ENCODE data around the gene NUDT1. TPM values are rescaled to one million over a fixed set of nuclear protein-coding genes. Genes with fewer than 3 reads are reported as not detected.
"Not testable (repeated sequence)": the region's sequence is repeated elsewhere in the genome, so short reads cannot be mapped to it uniquely, and the experiment has no call there.

NUDT1 gene
- total RNA-seq, 4 donors from 2014 or later, result 4.3 to 15.9 (median 10.6) TPM

GRCh38 chr7:2266911-2267310, 24.9 kb downstream of the NUDT1 start:
- Histone ChIP-seq H3K4me1 (no peaks in the 10 kb centered on the region), H3K36me3 (peaks cover 0 to 54% of the 10 kb centered on the region in 2 donors), H3K4me3 (no peak overlapping the region), H3K27ac (no peak overlapping the region), H3K9me3 (no peaks in the 10 kb centered on the region), H3K27me3 (no peaks in the 10 kb centered on the region)
- no peak for TF ChIP-seq POLR2A (IDR thresholded peaks at IDR 0.05)
- TF ChIP-seq CTCF (IDR thresholded peaks at IDR 0.05), result no peak
- TF ChIP-seq POLR2AphosphoS5 (IDR thresholded peaks at IDR 0.05), result no peak
- no peak for TF ChIP-seq EP300 (IDR thresholded peaks at IDR 0.05)
- no peak for ATAC-seq
- 67% methylated on average over 6 of the region's 10 CpGs; no CpG with 5 or more reads in 1 of the 2 donors for WGBS, 2 donors (ENCODE audit: low coverage in 1 of 2)

GRCh38 chr7:2269089-2269990, 27.3 kb downstream of the NUDT1 start:
- not testable (repeated sequence) for H3K9me3 ChIP-seq, H3K27me3 ChIP-seq, ATAC-seq, H3K4me1 ChIP-seq, H3K4me3 ChIP-seq
- peaks cover 0 to 52% of the 10 kb centered on the region in 2 donors for H3K36me3 ChIP-seq
- 48 to 75% methylated on average over 6 to 14 of the region's 18 CpGs for whole genome bisulfite sequencing, 2 donors (ENCODE audit: low coverage in 1 of 2)
- H3K27ac ChIP-seq, result peak overlapping the region in 1 of 4 donors; percentile 12

GRCh38 chr7:2269991-2270460, 28.0 kb downstream of the NUDT1 start:
- peaks cover 0 to 52% of the 10 kb centered on the region in 2 donors for H3K36me3 ChIP-seq
- no peaks in the 10 kb centered on the region for H3K9me3 ChIP-seq
- ATAC-seq, result no peak
- peak overlapping the region in 1 of 4 donors; percentile 12 for H3K27ac ChIP-seq
- no peak for TF ChIP-seq POLR2AphosphoS5 (IDR thresholded peaks at IDR 0.05)
- TF ChIP-seq POLR2A (IDR thresholded peaks at IDR 0.05), result no peak
- TF ChIP-seq EP300 (IDR thresholded peaks at IDR 0.05), result no peak
- no peak for TF ChIP-seq CTCF (IDR thresholded peaks at IDR 0.05)
- H3K4me1 ChIP-seq, result no peaks in the 10 kb centered on the region
- H3K27me3 ChIP-seq, result no peaks in the 10 kb centered on the region
- WGBS, 2 donors (ENCODE audit: low coverage in 1 of 2), result 69 to 80% methylated on average over 3 of the region's 10 CpGs
- no peak overlapping the region for H3K4me3 ChIP-seq

GRCh38 chr7:2270495-2270894, 28.5 kb downstream of the NUDT1 start:
- 83% methylated on average over 2 of the region's 8 CpGs; no CpG with 5 or more reads in 1 of the 2 donors for WGBS, 2 donors (ENCODE audit: low coverage in 1 of 2)
- TF ChIP-seq EP300 (IDR thresholded peaks at IDR 0.05), result no peak
- no peak for TF ChIP-seq POLR2AphosphoS5 (IDR thresholded peaks at IDR 0.05)

GRCh38 chr7:2271273-2272026, 29.4 kb downstream of the NUDT1 start:
- Histone ChIP-seq H3K36me3 (peaks cover 0 to 58% of the 10 kb centered on the region in 2 donors), H3K4me3 (no peak overlapping the region), H3K4me1 (no peaks in the 10 kb centered on the region), H3K9me3 (no peaks in the 10 kb centered on the region), H3K27me3 (no peaks in the 10 kb centered on the region), H3K27ac (no peak overlapping the region)
- no peak for ATAC-seq
- 81 to 89% methylated on average over 5 to 10 of the region's 27 CpGs for WGBS, 2 donors (ENCODE audit: low coverage in 1 of 2)
- TF ChIP-seq POLR2A (IDR thresholded peaks at IDR 0.05), result no peak

More at GRCh38 chr7:2270495-2270894, 28.5 kb downstream of the NUDT1 start:
- ATAC-seq, result no peak
- Histone ChIP-seq H3K4me3 (no peak overlapping the region), H3K27ac (no peak overlapping the region), H3K4me1 (no peaks in the 10 kb centered on the region), H3K9me3 (no peaks in the 10 kb centered on the region), H3K36me3 (peaks cover 0 to 50% of the 10 kb centered on the region in 2 donors), H3K27me3 (no peaks in the 10 kb centered on the region)

- Histone ChIP-seq H3K36me3 (peaks cover 0 to 64% of the 10 kb centered on the region in 2 donors), H3K27me3 (no peaks in the 10 kb centered on the region), H3K4me3 (no peak overlapping the region), H3K27ac (no peak overlapping the region), H3K9me3 (no peaks in the 10 kb centered on the region), H3K4me1 (no peaks in the 10 kb centered on the region)
- TF ChIP-seq POLR2A (IDR thresholded peaks at IDR 0.05) (no peak), EP300 (IDR thresholded peaks at IDR 0.05) (no peak), CTCF (IDR thresholded peaks at IDR 0.05) (no peak), POLR2AphosphoS5 (IDR thresholded peaks at IDR 0.05) (no peak)
- ATAC-seq, result no peak
- 72 to 86% methylated on average over 4 to 5 of the region's 9 CpGs for WGBS, 2 donors (ENCODE audit: low coverage in 1 of 2)
Measured at GRCh38 chr7:2272031-2272430, 30.0 kb downstream of the NUDT1 start.

All from gastroesophageal sphincter (tissue), 4 donors.